ENCODE measurements around the gene NCK2.

DNA sequence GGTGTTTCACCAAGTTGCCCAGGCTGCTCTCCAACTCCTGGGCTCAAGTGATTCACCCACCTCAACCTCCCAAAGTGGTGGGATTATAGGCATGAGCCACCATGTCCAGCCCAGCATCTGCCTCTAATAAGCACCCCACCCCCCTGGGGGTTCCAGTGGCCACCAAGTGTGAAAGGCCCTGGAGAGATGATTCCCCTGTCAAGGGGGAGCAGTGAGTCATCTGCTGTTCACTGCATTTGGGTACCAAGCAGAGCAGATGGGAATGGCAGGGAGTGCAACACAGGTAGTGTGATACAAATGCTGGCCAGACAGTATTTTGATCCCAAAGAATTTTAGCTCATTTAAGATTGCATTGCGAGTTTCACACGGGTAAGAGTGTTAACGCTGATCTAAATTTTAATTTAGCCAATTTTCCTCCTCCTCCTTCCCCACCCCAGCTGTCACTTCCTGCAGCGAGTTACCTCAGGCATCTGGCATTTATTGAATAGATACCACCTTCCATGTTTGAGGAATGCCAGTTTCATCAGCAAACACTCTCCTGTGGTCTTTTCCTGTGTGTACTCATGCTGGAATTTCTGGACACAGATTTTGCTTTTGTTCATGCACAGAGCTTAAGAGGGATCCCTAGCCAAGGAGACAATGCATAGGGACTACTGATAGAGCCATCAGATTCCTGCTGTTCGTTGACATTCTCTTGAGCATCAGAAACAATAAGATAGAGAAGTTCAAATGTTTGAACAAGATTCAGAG lies 32.4 kb upstream of the NCK2 start:
- TF ChIP-seq CTCF (IDR thresholded peaks at IDR 0.05), result no peak
- TF ChIP-seq POLR2AphosphoS5 (IDR thresholded peaks at IDR 0.05; ENCODE audit: insufficient read depth in 1 of 2, low read depth in 1 of 2), result no peak
- no peak for TF ChIP-seq POLR2A (IDR thresholded peaks at IDR 0.05)

Data from vagina (tissue), 2 donors.